ENCODE results near the gene LTB.

- TF ChIP-seq, protein P1, sequence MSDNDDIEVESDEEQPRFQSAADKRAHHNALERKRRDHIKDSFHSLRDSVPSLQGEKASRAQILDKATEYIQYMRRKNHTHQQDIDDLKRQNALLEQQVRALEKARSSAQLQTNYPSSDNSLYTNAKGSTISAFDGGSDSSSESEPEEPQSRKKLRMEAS (IDR thresholded peaks at IDR 0.05; ENCODE audit: low read depth, low read length): peak; percentile 81
- peak; percentile 68 for TF ChIP-seq POLR2A (IDR thresholded peaks at IDR 0.05; ENCODE audit: extremely low read depth, insufficient read length)
Observed at GRCh38 chr6:31615748-31616147, 33.5 kb upstream of the LTB start.
